GM18858 (cell line): Measurements from ENCODE around the gene GFI1B.
"Not testable (repeated sequence)": the region's sequence is repeated elsewhere in the genome, so short reads cannot be mapped to it uniquely, and the experiment has no call there.

Experiments used
- ATAC-seq: cut with Tn5 transposase; IDR thresholded peaks from one replicate; pipeline ENCODE4 v1.9.1; 2021; ENCODE audit not compliant: unreplicated experiment

Gene GFI1B

DNA sequence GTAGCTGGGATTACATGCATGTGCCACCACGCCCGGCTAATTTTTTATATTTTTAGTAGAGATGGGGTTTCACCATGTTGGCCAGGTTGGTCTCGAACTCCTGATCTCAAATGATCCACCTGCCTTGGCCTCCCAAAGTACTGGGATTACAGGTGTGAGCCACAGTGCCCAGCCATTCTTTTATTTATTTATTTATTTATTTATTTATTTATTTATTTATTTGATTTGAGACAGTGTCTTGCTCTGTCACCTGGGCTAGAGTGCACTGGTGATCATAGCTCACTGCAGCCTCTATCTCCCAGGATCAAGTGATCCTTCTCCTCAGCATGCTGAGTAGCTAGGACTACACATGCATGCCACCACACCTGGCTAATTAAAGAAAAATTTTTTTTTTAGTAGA is 10.6 kb upstream of the GFI1B start:
- ATAC-seq, result not testable (repeated sequence)

DNA sequence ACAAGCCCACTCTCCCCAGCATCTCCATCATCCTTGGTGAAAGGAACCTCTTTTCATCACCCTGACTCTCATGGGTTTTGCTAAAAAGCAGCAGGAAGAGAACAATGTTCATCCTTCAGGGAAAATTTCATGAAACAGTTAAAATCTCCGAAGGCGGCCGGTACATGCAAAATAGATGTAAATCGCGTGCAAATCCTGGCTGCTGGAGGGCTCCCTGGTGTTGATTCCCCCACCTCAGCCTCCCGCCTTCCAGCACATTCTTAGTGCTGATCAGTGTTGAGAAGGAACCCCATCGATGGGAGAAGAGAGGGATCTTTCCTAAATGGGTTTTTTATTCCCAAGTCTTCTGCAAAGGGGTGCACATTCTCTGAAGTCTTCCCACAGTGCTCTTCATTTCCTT is 8.7 kb upstream of the GFI1B start:
- no peak for ATAC-seq

- no peak for ATAC-seq
Measured at GRCh38 chr9:132970324-132971062, 8.0 kb upstream of the GFI1B start.

DNA sequence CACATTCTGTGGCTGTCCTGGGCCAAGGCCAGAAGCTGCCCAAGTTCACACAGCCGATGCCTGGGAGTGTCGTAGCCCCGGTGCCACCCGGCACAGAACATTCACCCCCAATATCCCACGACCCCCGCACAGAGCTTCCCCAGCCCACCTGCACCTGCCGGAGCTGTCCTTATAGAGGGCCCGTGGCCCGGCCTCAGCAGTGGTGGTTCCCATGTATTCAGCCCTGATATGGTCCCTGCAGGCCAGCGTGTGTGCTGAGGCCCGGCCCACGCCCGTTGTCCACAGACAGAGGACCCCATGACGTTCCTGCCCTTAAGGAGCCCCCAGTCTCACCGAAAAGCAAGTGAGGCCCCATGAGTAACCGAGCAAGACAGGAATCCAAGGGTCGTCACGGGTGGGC is 5.3 kb upstream of the GFI1B start:
- no peak for ATAC-seq

DNA sequence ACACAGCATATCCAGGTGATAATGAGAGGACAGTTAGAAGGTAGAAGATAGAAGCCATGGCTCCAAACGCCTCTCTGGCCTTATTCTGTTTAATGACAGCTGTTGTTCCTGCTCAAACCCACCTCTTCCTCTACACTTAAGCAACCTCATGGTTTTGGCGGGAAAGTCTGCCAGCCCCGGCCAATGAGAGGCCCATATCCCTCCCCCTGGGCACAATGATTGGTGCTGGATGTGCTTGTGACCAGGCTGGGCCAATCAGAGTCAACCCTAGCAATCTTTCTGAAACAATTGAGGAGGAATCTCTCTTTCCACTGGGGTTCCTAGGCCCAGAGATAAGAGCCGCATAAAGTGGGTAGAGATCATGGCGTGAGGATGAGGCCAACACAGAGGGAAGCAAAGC is 4.8 kb upstream of the GFI1B start:
- ATAC-seq, result no peak

GRCh38 chr9:132975961-132976360 is 2.5 kb upstream of the GFI1B start:
- ATAC-seq, result no peak

GRCh38 chr9:132976571-132976970 is 1.9 kb upstream of the GFI1B start:
- no peak for ATAC-seq

- ATAC-seq, result no peak
Measured at GRCh38 chr9:132978112-132978450, 413 bp upstream of the GFI1B start.

- ATAC-seq, result no peak
Measured at GRCh38 chr9:132980157-132980556, 1.7 kb downstream of the GFI1B start.

- no peak for ATAC-seq
Measured at GRCh38 chr9:132982458-132982857, 4.0 kb downstream of the GFI1B start.

DNA sequence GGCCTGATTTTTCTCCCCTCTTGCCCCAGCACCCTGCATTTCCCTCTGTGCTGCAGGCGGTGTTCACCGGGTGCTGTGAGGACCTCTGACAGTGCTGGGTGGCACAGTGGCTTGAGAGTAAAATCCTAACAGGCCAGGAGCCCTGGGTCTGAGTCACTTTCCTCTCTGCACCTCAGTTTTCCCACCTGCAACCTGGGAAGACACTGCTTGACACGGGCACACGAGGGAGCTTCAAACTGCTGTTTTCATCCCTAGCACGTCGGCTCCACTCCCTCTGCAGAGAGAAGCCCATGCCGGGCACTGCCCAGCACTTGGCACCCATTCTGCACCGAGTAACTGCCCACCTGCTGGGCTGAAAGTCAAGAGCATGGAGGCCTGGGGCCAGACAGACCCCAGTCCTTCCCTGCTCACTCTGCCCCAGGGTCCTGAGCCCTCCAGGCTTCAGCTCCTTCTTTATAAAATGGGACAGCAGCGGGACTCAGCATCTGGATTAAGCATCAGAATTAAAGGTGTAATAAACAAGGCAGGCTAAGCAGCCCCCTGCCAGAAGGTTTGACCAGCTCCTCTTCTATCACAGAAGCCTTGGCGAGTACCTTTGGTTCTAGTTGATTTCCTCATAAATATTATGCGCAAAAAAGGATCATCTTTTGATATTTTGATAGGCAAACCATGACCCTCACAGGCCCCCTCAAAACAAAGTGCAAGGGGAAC is 5.2 kb downstream of the GFI1B start:
- ATAC-seq, result no peak

- ATAC-seq, result no peak
Measured at GRCh38 chr9:132984202-132985070, 5.9 kb downstream of the GFI1B start.

DNA sequence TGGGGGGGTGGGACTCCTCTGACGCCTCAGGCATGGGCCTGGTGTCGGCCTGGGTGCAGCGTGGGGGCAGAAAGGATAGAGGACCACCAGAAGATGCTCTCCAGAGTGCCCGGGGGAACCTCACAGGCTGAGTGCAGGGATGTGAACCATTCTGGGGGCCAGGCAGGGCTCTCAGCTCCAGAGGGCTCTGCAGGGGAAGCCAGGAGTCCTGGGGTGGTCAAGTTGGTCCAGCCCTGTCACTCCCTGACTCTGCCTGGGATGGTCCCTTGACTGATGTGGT is 6.5 kb downstream of the GFI1B start:
- no peak for ATAC-seq

DNA sequence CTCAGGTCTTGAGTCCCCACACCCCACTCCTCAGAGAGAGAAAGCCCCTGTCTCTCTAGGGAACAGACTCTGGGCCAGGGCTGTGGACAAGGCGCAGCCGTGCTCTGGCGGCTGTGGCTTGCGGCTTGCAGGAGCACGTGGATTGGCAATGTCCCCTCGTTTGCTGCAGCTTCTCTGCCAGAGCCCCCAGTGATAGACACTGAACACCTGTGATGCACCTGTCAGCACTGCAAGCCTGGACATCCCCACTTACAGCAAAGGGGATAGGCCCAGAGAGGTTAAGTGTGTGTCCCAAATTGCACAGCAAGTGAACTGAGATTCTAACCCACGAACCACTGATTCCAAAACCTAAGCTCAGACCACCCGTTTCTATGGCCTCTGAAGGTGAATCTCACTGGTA is 7.0 kb downstream of the GFI1B start:
- ATAC-seq, result no peak

GRCh38 chr9:132986114-132986513 is 7.6 kb downstream of the GFI1B start:
- ATAC-seq, result no peak

DNA sequence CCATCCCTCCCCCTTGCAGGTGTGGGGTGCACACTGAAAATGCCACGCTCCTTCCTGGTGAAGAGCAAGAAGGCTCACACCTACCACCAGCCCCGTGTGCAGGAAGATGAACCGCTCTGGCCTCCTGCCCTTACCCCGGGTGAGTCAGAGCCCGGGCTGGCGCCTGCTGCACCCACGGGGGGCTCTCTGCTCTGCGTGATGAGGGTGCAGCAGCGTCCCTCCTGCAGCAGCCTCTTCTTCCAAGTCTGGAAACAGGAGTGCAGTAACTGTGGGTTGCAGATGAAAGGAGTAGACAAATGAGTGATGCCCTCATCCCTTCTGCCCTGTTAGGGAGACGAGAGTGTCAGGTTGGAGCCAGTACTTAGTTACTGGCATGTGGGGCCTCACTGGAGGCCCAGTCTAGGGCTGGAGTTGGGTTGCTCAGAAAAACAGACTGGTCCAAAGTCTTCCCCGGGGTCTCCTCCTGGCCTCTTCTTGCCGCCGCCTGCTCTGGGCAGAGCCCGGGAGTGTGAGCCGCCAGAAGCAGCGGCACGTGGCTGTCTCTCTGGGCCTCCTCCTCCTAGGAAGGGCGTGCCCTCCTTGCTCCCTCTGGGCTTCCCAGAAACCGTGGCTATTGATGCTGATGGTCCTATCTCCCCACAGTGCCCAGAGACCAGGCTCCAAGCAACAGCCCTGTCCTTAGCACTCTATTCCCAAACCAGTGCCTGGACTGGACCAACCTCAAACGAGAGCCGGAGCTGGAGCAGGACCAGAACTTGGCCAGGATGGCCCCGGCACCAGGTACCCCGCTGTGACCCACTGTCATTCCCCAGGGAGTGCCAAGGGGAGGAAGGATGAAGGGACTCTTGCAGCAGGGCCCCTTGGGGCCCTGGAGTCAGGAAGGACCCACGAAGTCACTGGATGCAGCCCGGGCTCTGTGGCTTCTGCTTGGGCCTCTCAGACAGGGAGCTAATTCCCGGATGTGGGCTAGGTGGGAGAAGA is 8.4 kb downstream of the GFI1B start:
- no peak for ATAC-seq

GRCh38 chr9:132988244-132989013 is 9.9 kb downstream of the GFI1B start:
- no peak for ATAC-seq

- ATAC-seq, result no peak
Measured at GRCh38 chr9:132989014-132989310, 10.5 kb downstream of the GFI1B start.

- no peak for ATAC-seq
Measured at GRCh38 chr9:132989414-132989996, 11.0 kb downstream of the GFI1B start.

GRCh38 chr9:132989998-132990557 is 11.6 kb downstream of the GFI1B start:
- ATAC-seq, result not testable (repeated sequence)
